Upper lobe of left lung (tissue), 4 donors: ENCODE data around the gene SMAD6.

ENCODE experiments used
- POLR2A ChIP-seq, 4 donors: fragments of 450-650 bp; IDR thresholded peaks; one replicate each; pipeline ENCODE4 v1.5.1; 2016 to 2017; ENCODE audit warnings: antibody characterized with exemption in 4 of 4, mild to moderate bottlenecking in 2 of 4
- TF ChIP-seq, protein P1 (sequence below), 6 experiments: fragments of 450-650 bp in 4 of 6; fragments of 200-600 bp in 2 of 6; sonication (generic) in 2 of 6; IDR thresholded peaks; one replicate each; pipeline ENCODE4 v1.5.1; 2016 to 2019; ENCODE audit warnings: antibody characterized with exemption in 6 of 6

DNA sequence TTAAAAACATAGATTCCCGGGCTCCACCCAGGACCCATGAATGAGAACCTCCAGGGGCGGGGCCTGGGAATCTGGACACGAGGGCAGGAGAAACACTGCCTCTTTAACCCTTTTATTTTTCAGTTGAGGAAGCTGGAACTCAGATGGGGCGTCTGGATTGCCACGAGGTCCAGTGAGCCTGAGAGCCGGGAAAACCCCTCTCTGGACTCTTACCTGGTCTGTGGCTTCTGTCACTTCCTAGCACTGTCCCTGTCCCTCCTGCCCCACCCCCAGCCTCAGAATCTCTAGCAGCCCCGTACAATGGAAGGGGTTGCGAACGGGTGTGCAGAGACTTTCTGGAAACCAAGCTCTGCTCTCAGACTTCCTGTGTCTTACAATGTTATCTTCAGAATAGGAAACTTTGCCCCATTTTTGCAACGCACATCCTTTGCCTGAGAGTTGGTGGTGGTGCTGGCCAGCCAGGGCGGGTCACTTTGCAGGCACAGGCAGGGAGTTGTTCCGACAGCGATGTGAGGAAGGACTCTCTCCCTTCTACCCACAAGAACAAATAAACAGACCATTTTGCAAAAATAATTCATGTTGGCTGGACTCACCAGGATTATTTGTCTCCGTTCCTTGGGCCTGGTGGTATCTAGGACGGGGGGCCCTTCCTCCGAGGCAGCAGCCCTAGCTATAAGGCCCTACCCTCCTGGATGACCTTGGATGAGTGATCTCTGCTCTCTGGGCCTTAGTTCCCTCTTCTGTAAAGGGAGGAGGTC lies 59.1 kb downstream of the SMAD6 start:
- no peak for TF ChIP-seq POLR2A (IDR thresholded peaks at IDR 0.05)
- TF ChIP-seq, protein P1, sequence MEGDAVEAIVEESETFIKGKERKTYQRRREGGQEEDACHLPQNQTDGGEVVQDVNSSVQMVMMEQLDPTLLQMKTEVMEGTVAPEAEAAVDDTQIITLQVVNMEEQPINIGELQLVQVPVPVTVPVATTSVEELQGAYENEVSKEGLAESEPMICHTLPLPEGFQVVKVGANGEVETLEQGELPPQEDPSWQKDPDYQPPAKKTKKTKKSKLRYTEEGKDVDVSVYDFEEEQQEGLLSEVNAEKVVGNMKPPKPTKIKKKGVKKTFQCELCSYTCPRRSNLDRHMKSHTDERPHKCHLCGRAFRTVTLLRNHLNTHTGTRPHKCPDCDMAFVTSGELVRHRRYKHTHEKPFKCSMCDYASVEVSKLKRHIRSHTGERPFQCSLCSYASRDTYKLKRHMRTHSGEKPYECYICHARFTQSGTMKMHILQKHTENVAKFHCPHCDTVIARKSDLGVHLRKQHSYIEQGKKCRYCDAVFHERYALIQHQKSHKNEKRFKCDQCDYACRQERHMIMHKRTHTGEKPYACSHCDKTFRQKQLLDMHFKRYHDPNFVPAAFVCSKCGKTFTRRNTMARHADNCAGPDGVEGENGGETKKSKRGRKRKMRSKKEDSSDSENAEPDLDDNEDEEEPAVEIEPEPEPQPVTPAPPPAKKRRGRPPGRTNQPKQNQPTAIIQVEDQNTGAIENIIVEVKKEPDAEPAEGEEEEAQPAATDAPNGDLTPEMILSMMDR (IDR thresholded peaks at IDR 0.05): no peak
